ENCODE measurements around the gene ULBP1.

GRCh38 chr6:149951096-149951495, 12.6 kb upstream of the ULBP1 start:
- TF ChIP-seq CTCF (IDR thresholded peaks at IDR 0.05) (no peak), POLR2AphosphoS5 (IDR thresholded peaks at IDR 0.05) (no peak), POLR2A (IDR thresholded peaks at IDR 0.05) (no peak)

Measured in gastroesophageal sphincter (tissue), 3 donors.